ENCODE data around the gene PROS1. TPM values are rescaled to one million over a fixed set of nuclear protein-coding genes. Genes with fewer than 3 reads are reported as not detected.
"Not testable (repeated sequence)": the region's sequence is repeated elsewhere in the genome, so short reads cannot be mapped to it uniquely, and the experiment has no call there.

The PROS1 gene
- total RNA-seq, 2 donors from 2014 or later: 41.1 to 56.0 TPM

DNA sequence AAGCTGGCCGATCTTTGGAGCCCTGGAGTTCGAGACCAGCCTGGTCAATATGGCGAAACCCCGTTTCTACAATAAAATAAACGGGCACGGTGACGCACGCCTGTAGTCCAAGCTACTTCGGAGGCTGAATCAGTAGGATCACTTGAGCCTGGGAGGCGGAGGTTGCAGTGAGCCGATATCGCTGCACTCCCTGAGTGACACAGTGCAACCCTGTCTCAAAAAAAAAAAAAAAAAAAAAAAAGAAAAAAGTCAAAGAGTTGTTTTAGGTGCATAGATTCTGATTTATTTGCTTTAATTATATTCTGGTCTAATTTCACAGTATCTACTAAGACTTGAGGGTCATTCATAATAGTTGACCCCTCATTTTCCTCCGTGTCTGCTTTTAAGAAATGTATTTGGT, 8.0 kb upstream of the PROS1 start:
- no peak for ATAC-seq
- intact Hi-C loops (cut with DNase I): no loop called here
- DNase-seq: no peak

DNA sequence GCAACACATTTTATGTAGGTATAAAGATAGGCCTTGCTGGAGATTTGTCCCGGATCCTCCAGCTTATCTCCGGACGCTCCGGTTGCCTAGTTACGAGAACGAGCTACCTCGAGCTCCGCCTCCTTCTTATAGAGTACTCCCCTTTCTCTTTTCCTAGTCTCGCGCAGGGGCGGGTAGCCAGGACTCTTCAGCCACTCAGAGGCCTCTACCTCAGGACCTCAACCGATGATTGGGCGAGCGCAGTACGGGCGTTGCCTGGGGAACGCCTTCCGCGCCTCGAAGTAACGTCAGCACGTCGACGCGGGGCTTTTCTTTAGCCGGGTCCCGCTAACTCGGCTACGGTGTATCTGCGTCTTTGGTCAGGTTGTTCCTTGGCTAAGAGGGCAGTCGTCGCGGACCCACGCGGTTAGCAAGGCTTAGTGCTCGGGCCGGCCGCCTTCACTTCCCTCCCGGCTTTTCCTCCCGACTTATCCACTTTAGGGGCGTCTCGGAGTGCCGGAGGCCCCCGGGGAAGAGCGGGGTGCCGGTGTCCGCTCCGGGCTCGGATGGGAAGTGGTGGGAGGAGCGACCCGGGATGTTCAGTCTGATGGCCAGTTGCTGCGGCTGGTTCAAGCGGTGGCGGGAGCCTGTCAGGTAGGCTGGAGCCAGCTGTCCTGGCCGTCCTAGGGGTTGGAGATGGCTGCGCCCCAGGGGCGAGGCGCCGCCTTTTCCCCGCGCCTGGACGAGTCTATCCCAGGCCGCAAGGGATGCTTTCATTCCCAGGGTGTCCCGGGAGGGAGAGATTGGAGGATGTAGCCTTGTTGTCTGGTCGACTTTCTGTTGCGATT, 6.4 kb upstream of the PROS1 start, which contains the start of gene ARL13B:
TSS of gene ARL13B (plus strand) at position 306 of the 827 bp plus-strand sequence. CDS start at position 575, 269 bp downstream.
- DNase-seq (peak; percentile 99), ATAC-seq (peak; percentile 100)
- intact Hi-C loops (cut with DNase I): loop anchor here in 1 of 2 donors (10.0 kb wide), 1 partner anchor 55 kb away; no protein-coding TSS in a partner anchor

DNA sequence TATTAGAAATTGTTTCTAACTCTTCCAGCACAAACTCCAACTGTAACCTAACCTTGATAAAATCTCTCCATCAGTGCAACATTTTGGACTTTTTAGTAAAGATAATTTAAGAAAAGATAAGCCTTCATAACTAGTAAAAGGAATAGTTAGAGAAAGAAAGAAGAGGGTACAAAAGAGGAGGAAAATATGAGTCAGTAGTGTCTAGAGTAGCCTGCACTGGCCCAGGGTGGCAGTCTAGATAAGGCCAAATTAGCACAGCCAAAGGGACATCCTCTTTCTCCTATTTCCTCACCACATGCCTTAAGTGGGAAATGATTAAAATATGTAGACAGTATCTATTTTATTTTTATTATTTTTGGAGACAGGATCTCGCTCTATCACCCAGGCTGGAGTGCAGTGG, 3.7 kb downstream of the PROS1 start:
- ATAC-seq: no peak
- intact Hi-C loops (cut with DNase I): loop anchor here in 1 of 2 donors (10.0 kb wide), 1 partner anchor 45 kb away; no protein-coding TSS in a partner anchor
- no peak for DNase-seq

DNA sequence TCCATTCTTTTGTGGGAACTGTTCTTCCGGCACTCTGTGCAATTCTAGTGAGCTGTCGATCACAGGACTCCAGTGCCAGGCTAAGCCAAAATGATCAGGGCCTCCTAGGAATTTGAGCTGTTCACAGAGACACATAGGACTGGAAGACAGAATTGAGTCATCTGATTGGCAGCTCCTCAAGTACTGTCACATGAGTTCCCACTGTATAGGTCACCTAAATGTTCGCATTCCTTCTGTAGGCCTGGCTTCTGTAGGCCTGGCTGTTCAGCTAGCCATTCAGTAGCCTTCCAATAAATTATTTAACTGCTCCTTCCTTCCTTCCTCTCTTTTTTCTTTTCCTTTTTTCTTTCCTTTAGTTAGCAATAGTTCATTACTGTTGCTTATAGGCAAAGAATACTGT, 4.3 kb downstream of the PROS1 start:
- ATAC-seq (peak in 1 of 2 donors; percentile 14), DNase-seq (no peak)
- intact Hi-C loops (cut with DNase I): no loop called here

DNA sequence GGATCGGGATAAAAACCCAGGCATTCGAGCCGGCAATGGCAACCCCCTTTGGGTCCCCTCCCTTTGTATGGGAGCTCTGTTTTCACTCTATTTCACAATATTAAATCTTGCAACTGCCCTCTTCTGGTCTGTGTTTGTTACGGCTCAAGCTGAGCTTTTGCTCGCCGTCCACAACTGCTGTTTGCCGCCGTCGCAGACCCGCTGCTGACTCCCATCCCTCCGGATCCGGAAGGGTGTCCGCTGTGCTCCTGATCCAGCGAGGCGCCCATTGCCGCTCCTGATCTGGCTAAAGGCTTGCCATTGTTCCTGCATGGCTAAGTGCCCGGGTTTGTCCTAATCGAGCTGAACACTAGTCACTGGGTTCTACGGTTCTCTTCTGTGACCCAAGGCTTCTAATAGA, 8.6 kb downstream of the PROS1 start:
- ATAC-seq; intact Hi-C loops (cut with DNase I); DNase-seq: not testable (repeated sequence)

DNA sequence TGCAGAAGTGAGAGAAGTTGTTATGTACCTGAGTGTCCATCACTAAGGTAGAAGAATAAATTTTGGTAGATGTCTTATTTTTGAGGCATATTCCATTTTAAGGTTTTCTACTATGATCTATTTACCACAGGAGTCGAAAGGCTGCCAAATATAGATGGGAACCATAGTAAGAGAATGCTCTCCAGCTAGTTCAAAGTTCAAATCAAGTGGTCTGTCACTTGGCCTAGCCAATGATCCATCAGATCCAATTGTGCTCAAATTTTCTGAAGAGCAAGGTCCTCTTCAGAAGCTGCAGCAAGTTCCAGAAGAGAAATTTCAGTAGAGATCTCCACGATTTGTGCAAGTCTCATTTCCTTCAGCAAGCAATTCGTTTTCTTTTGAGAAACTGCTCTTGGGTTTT, 10.9 kb downstream of the PROS1 start:
- intact Hi-C loops (cut with DNase I): no loop called here
- ATAC-seq (no peak), DNase-seq (no peak)

DNA sequence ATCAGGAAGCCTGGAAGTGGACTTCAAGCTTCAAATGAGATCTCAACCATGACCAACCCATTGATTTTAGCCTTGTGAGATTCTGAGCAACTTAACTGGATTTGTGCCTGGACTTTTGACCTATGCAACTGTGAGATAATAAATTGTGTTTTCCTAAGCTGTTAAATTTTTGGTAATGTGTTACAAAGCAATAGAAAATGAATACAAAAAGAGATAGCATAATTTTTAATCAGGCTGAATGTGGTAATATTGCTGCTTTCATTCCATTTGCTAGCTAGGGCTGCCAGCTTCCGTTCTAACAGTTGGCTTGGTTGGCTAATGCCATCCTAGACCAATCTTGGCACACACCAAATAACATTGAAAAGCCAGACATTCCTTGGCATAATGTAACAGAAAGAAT, 12.2 kb downstream of the PROS1 start:
- ATAC-seq (peak in 1 of 2 donors; percentile 57), DNase-seq (no peak)
- intact Hi-C loops (cut with DNase I): no loop called here

DNA sequence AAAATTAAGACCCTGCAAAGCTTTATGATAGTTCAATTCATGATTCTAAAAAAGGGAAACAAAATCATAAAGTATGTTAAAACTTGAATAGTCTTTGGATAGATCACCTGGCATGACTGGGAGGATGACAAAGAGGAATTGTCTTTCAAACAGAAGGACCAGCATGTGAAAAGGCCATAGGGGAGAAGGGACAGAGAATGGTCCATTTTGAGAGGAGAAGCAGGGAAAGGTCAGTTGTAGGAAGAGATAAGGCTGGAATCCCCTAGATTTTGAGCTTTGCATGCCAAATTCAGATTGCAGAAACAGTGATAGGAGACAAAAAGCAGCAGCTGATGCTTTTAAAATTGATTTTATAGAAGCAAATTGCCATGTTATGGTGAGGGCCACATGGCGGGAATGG, 12.7 kb downstream of the PROS1 start:
- intact Hi-C loops (cut with DNase I): no loop called here
- ATAC-seq (no peak), DNase-seq (no peak)

DNA sequence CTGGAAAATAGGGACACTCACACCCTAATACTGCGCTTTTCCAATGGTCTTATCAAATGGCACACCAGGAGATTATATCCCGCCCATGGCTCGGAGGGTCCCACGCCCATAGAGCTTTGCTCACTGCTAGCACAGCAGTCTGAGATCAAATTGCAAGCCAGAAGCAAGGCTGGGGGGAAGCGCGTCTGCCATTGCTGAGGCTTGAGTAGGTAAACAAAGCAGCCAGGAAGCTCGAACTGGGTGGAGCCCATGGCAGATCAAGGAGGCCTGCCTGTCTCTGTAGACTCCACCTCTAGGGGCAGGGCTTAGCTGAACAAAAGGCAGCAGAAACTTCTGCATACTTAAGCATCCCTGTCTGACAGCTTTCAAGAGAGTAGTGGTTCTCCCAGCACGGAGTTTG, 23.7 kb downstream of the PROS1 start:
- ATAC-seq; DNase-seq; intact Hi-C loops (cut with DNase I): not testable (repeated sequence)

DNA sequence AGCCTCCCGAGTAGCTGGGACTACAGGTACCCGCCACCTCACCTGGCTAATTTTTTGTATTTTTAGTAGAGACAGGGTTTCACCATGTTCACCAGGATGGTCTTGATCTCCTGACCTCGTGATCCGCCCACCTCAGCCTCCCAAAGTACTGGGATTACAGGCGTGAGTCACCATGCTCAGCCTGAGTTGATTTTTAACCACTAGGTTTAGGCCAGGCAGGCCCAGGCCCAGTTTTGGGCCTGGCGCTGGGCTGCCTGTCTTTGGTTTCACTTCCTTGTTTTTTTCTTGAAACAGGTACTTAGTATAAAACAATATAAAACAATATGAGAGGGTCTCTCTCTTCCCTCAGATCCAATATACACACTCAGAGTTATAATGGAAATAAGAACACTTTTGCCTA, 36.2 kb downstream of the PROS1 start:
- intact Hi-C loops (cut with DNase I); DNase-seq; ATAC-seq: not testable (repeated sequence)

DNA sequence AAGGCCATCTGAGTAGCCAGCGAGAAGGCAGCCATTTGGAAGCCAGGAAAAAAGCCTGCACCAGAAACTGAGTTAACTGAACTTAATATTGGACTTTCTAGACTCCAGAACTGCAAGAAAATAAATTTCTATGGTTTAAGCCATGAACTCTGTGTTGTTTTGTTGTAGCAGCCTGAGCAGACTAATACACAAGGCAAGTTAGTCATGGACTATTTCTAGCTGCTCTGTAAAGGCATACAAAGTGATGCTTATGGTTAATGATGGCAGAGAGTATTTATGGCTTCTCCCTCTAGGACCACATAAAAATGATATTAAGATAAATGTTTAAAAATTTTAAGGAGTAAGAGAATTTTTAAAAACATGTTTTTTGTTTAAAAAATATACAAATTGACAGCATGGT, 37.1 kb downstream of the PROS1 start:
- intact Hi-C loops (cut with DNase I): no loop called here
- DNase-seq (no peak), ATAC-seq (no peak)

DNA sequence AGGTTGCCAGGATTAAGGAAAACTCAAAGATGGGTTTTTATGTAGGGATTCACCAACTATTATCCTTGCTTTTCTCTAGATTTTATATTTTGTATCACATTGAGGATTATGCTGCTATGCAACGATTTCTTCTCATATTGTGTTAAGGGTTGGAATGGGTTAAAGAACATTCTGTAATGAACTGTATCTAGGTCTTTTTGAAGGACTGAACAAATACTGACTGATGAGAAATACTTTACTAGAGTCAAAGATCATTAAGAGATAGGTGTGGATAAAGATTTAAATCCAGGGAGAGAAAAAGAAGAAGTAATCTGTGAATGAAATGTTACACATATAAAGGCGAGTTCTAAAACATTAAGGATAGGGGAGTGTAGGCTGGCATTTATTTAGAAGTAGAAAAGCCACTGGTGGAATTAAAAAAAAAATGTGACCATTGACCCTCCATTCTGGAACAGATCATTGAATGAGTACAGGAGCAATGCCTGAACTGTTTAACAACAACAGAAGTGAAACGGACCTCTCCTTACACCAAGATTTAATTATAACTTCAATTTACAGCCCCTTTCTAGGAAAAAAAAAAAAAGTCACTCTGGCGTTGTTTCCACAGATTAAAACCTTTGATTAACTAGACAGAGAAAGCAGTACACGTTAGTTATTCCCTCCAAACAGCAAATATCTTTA, 39.2 kb downstream of the PROS1 start:
- intact Hi-C loops (cut with DNase I): no loop called here
- DNase-seq: no peak
- ATAC-seq: no peak

DNA sequence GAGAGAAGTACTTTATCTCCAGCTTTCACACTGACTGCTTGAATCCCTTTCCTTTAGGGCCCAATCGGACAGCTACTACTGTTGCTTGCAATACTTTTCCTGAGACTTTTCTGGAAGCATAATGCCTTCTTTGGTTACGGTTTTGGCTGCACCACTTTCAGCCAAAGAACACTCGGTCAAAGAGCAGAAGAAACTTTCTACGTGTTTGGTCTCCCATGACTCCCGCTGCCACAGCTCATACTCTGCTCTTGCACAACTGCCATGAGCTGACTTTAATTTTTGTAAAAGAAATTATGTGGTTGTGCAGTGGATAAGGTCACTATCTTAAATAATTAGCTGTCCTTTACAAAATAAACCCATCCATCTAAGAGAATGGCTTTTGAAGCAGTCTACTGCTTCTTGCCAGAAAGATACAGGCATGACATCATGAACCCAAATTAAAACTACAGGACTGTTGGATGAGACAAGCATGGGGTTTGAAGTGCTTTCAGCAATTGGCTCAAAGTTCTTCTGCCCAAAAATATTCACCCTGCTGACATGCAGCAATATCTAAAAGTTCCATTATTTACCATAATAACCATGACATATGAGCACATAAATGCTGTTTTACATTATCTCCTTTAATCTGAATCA, 42.0 kb downstream of the PROS1 start:
- ATAC-seq: peak; percentile 56 to 73
- intact Hi-C loops (cut with DNase I): no loop called here

DNA sequence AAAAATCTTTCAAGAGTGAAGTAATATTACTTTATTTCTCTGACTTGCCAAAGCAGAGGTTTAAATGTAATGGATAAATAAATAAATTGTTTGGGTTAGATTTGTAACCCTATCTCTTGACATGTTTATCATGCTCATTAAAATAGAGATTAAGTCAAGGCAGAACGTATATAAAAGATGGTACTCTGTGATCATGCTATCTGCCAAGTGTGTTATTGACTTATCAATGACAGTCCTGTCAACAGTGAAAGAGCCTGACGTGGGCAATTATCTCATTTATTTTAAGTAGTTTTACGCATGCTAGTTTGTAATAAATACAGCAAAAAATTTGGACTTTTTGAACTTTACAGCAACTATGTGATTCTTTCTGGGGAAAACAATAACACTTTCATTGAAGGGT, 43.7 kb downstream of the PROS1 start:
- DNase-seq (no peak), ATAC-seq (no peak)
- intact Hi-C loops (cut with DNase I): no loop called here

More for the DNA sequence above, 42.0 kb downstream of the PROS1 start:
- DNase-seq: no peak

DNA sequence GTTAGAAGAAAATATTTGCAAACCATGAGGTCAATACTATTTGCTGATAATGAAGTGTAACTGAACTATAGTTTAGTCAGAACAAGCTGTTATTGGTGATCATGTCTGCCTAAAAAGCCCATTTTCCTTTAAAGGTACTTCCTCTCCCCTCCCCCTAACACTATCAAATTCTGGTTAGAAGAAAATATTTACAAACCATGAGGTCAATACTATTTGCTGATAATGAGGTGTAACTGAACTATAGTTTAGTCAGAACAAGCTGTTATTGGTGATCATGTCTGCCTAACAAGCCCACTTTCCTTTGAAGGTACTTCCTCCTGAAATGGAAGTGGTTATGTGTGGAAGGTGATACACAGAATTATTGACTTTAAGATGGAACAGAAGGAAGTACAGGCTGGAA, 46.9 kb downstream of the PROS1 start:
- ATAC-seq (no peak), DNase-seq (no peak)
- intact Hi-C loops (cut with DNase I): loop anchor here in 1 of 2 donors (10.0 kb wide), 1 partner anchor 48 kb away; the partner anchor contains the start of gene PROS1

DNA sequence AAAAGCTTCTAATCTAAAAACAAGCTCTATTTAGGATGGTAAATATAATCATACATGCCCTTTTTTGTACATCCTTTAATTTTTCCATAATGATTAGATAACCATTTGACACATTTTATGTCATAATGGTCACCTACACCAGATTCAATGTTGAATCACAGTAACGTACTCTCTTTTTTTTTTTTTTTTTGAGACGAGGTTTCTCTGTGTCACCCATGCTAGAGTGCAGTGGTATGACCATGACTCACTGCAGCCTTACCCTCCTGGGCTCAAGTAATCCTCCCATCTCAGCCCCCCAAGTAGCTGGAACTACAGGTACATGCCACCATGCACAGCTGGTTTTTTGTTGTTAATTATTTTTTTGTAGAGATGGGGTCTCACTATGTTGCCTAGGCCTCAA, 49.2 kb downstream of the PROS1 start:
- DNase-seq: no peak
- no peak for ATAC-seq
- intact Hi-C loops (cut with DNase I): loop anchor here in 1 of 2 donors (10.0 kb wide), 1 partner anchor 50 kb away; the partner anchor contains the start of gene PROS1

DNA sequence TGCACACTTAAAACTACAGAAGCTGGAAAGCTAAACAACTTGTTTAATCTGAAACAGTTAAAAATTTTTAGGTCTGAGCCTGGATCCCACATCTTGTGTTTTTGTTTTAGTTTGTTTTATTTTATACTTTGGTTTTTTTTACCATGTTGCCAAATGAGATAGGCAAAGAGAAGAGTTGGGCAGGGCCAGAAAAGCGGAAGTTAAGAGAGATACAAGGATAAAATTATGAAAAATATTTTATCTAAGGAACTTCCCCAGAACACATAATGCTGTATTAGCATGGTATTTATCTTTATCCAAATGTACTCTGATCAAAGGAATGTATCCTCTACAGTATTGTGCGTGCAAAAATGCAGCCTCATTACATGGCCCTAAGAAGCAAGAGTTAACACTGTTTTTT, 50.7 kb downstream of the PROS1 start:
- no peak for DNase-seq
- intact Hi-C loops (cut with DNase I): loop anchor here in 1 of 2 donors (10.0 kb wide), 1 partner anchor 52 kb away; the partner anchor contains the start of gene PROS1
- ATAC-seq: no peak

DNA sequence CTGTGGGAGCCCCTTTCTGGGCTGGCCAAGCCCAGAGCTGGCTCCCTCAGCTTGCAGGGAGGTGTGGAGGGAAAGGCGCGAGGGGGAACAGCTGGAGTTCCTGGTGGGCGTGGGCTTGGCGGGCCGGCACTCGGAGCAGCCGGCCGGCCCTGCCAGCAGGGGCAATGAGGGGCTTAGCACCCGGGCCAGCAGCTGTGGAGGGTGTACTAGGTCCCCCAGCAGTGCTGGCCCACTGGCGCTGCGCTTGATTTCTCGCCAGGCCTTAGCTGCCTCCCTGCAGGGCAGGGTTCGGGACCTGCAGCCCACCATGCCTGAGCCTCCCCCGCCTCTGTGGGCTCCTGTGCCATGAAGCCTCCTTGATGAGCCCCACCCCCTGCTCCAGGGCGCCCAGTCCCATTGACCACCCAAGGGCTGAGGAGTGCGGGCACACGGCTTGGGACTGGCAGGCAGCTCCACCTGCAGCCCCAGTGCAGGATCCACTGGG, 56.1 kb downstream of the PROS1 start:
- intact Hi-C loops (cut with DNase I); DNase-seq; ATAC-seq: not testable (repeated sequence)

DNA sequence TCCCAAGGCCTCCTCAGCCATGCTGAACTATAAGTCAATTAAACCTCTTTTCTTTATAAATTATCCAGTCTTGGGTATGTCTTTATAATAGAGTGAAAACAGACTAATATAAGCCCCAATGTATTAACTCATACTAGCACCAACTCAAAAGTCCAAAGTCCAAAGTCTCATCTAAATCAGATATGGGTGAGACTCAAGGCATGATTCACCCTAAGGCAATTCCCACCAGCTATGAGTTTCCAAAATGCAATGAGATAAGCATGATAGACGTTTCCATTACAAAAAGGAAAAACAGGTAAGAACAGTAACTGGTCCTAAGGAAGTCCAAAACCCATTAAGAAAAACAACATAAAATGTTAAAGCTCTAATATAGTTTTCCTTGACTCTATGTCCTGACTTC, 60.1 kb downstream of the PROS1 start:
- intact Hi-C loops (cut with DNase I); DNase-seq; ATAC-seq: not testable (repeated sequence)
